HG02884 (cell line): Measurements from ENCODE around the gene OR14J1.
"Not testable (repeated sequence)": the region's sequence is repeated elsewhere in the genome, so short reads cannot be mapped to it uniquely, and the experiment has no call there.

Source experiments
- ATAC-seq: cut with Tn5 transposase; IDR thresholded peaks from one replicate; pipeline ENCODE4 v1.9.1; 2021; ENCODE audit warnings: mild to moderate bottlenecking, moderate library complexity; ENCODE audit not compliant: unreplicated experiment

Gene OR14J1

GRCh38 chr6:29301316-29301715 is at the start of gene OR14J1:
OR14J1 (plus strand) TSS chr6:29301701; CDS start chr6:29306690, 4,989 bp downstream.
- ATAC-seq = no peak

DNA sequence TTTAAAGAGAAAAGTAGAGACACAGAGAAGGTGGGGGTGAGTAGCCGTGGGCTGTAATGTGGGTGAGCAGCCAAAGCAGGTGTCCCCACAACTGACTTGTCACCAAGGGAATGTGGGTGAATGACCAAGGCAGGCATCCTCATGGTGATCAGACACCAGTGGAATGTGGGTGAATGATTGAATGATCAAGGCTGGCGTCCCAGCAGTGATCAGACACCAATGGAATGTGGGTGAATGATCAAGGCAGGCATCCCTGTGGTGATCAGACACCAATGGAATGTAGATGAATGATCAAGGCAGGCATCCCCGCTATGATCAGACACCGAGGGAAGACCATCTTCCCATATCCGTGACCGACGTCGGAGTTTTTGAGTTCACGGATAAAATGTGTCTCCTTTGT is 49.8 kb upstream of the OR14J1 start:
- no peak for ATAC-seq

DNA sequence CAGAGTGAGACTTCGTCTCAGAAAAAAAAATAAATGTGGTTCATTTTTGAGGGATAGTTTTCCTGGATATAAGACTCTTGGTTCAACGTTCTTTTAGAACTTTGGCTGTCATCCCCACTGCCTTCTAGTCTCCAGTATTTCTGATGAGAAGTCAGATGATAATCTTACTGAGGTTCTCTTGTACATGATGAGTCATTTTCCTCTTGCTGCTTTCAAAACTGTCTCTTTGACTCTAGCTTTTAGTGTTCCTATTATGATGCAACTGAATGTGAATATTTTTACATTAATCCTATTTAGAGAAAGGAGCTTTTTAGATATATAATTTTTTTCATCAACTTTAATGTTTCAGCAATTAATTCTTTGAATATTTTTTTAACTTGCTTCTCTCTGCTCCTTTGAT is 46.0 kb upstream of the OR14J1 start:
- no peak for ATAC-seq

DNA sequence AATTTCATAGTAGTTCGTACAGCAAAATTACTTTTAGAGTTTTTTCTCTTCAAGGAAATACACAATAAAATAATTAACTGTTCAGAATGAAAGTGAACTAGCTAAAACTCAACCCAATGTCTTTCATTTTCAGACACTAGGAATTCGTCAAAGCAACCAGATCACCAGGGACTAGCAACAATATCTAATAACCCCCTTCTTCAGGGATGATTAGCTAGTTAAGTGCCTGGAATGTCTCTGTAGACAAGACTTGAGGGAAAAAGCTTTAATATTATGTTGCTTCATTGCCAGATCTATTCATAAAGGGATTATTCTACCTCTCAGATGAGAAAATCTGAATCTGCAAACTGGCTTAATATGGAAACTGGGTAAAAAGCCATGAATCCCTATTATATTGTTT is 41.8 kb upstream of the OR14J1 start:
- ATAC-seq = no peak

GRCh38 chr6:29263001-29263400 is 38.5 kb upstream of the OR14J1 start:
- ATAC-seq = no peak

DNA sequence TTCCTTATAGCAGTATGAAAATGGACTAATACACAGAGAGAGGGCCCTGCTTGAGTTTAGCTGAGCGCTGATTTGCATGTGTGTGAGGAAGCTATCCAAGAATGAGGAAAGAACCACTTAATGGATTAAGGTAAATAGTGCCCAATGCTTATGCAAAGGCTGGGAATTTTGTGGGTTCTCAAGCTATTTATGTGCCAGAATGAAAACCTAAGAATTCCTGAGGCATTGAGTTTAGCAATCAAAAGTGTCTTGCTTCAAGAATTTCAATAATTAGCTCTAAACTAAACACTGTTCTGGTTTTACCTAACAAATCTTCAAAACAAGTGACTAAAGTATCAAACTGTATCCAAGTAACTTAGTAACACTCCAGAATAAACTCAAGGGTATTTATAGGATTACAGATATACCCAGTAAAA is 7.0 kb upstream of the OR14J1 start:
- ATAC-seq = no peak

GRCh38 chr6:29295181-29295585 is 6.3 kb upstream of the OR14J1 start:
- no peak for ATAC-seq

DNA sequence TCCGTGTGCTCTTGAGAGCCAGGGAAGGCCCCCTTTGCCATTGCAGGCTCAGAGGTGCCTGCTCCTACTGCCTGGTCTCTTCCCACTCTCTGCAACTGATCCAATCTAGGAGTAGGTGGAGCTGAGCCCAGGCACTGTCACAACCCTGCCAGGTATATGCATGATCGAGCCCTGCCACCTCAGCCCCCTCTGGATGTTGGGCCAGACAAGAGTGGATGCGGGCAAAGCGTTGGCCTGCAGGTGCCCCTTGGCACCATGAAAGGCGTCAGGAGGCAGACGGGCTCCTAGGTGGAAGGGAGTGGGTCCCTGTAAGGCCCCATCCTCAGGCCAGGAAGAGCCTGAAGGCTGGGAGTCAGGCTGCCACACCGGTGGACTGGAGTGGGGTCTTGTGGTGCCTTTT is 5.9 kb upstream of the OR14J1 start:
- no peak for ATAC-seq

GRCh38 chr6:29319931-29320330 is 18.4 kb downstream of the OR14J1 start:
- no peak for ATAC-seq

DNA sequence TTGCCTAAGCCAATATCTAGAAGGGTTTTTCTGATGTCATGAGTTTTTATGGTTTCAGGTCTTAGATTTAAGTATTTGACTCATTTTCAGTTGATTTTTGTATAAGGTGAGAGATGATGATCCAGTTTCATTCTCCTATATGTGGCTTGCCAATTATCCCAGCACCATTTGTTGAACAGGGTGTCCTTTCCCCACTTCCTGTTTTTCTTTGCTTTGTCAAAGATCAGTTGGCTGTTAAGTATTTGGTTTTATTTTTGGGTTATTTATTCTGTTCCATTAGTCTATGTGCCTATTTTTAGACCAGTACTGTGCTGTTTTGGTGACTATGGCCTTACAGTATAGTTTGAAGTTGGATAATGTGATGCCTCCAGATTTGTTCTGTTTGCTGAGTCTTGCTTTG is 21.8 kb downstream of the OR14J1 start:
- ATAC-seq = not testable (repeated sequence)

DNA sequence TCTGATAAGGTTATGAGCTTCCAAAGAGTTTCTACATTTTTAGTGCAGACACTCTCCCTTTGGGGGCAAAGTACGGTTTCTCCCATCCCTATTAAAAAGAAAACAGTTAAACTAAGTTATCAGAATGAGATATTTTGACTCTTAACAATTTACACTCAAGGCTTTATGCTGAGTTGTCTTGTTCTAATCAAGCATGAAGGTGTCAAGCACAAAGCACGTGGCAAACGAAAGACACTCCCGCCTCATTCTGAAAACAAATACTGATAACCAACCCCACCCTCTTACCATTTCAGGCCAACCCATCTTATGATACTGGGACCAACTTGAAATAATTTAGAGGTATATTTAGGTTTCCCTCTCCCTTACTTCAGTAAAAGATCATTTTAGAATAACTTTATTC is 24.3 kb downstream of the OR14J1 start:
- no peak for ATAC-seq

DNA sequence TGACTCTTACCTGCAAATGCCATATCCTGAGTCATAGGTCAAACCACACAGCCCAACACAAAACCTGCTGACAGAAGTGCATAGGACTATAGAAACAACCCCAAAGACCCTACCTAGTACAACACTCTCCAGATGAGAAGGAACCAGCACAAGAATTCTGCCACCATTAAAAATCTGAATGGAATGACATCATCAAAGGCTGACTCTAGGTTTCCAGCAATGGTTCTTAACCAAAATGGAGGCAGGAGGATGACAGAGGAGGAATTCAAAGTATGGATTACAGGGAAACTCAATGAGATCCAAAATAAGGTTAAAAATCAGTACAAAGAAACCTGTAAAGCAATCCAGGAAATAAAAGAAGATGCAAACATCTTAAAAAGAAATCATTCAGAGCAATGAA is 31.2 kb downstream of the OR14J1 start:
- no peak for ATAC-seq

GRCh38 chr6:29336269-29336668 is 34.8 kb downstream of the OR14J1 start:
- ATAC-seq = no peak

- no peak for ATAC-seq
Observed at GRCh38 chr6:29345380-29345779, 43.9 kb downstream of the OR14J1 start.

GRCh38 chr6:29349348-29349747 is 47.8 kb downstream of the OR14J1 start:
- ATAC-seq = not testable (repeated sequence)

DNA sequence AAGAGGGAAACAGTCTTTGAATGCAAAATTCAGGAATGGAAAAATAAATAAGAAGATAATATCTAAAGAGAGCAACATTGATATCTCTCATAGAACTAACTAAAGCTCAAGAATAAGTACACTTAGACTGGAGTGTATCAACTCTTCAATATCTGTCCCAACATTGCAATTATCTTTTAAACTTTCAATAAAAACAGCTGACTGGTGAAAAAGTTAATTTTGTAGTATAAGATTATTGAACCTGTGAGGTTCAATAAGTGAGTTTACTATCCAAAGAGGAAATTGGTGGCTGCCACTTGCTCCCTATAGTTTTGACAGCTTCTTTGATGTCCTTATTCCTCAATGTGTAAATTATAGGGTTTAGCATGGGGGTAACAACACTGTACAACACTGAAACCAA is 53.5 kb downstream of the OR14J1 start:
- ATAC-seq = no peak

DNA sequence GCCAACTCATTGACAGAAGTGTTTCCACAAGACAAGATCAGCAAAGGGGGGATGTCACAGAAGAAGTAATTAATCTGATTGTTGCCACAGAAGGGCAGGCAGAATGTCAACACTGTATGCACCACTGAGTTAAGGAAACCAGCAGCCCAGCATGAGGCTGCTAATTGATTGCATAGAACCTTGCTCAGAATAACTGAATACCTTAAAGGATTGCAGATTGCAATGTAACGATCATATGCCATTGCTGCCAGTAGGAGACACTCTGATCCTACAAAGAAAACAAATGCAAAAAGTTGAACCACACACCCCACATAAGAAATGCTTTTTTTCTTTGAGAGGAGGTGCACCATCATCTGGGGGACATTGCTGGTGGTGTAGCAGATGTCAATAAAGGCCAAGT is 54.1 kb downstream of the OR14J1 start:
- no peak for ATAC-seq
